GM21526 (cell line): Measurements from ENCODE around the gene NUBPL.

ENCODE experiments used
- ATAC-seq: cut with Tn5 transposase; IDR thresholded peaks from one replicate; pipeline ENCODE4 v1.9.1; 2021; ENCODE audit warnings: moderate library complexity; ENCODE audit not compliant: unreplicated experiment, low FRiP score

Gene NUBPL

GRCh38 chr14:31898838-31899528, 337.8 kb downstream of the NUBPL start:
- ATAC-seq = no peak

DNA sequence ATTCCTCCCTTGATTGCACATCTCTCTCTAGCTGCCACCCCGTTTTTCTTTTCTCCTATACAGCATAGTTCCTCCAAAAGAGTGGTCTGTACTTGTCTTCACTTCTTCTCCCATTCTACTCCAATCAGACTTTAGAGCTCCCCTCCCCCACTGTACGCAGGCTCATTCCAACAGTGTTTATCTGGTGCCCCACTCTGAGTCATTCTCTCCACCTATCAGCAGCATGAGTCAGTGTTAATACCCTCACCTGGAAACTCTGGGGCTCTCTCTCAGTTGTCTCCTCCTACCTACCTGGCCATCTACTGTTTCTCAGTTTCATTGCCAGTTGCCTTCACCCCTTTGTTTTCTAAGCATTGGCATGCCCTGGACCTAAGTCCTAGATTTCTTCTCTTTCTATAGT, 340.8 kb downstream of the NUBPL start:
- no peak for ATAC-seq

DNA sequence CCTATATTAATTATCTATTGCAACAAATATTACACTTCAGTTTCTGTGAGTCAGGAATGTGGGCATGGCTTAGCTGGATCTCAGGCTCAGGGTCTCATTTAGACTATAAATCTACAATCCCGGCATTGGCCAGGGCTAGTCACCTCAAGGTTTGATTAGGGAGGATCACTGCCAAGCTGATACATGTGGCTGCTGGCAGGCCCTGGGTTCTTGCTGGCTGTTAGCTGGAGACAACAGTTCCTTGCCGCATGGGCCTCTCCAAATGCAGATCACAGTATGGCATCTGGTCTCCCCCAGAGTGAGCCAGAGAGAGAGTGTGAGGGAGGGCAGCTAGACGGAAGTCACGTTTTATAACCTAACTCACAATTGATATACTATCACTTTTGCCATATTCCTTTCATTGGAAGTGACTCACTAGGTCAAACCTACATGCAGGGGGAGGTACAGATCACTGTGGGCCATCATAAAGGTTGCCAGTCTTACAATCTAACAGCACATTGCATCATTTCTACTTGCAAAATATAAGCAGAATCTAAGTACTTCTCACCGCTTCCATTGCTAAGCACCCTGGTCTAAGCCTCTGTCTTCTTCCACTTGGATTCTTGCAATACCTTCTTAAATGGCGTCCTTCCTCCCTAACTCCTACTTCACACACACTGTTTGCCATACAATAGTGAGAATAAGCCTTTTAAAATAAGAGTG, 341.9 kb downstream of the NUBPL start:
- no peak for ATAC-seq

- no peak for ATAC-seq
Measured at GRCh38 chr14:31909977-31910376, 348.8 kb downstream of the NUBPL start.
